Measurements from ENCODE around the gene CBX7. TPM values are rescaled to one million over a fixed set of nuclear protein-coding genes. Genes with fewer than 3 reads are reported as not detected.

Gene CBX7
- total RNA-seq, 2 experiments from 2014 or later, result 48.6 to 49.1 TPM

DNA sequence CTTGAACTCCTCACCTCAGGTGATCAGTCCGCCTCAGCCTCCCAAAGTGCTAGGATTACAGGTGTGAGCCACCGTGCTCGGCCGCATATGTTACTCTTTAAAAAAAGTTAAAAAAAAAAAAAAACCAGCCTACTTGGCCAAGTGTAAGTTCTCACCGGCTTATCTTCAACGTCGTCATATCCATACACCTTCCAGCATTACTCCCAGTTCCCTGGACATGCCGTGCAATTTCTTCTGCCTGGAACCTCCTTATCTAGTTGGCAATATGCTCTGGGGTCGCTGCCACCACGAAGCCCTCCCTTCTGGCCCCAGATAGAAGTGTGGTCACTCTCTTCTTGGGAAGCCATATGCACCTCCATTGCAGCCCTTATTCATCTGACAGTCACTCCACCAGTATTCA lies 36.3 kb upstream of the CBX7 start:
- H3K4me3 Mint-ChIP-seq, result no peak overlapping the region
- H3K9me3 Mint-ChIP-seq, result no peaks in the 10 kb centered on the region
- intact Hi-C loops (cut with DNase I, micrococcal nuclease), result no loop called here
- Histone ChIP-seq H3K9me3 (ENCODE audit: control insufficient read depth in 1 of 2, insufficient read depth in 1 of 2, low read length in 2 of 2) (peaks cover 1 to 9% of the 10 kb centered on the region in 2 experiments), H3K4me3 (ENCODE audit: low read length) (no peak overlapping the region), H3K36me3 (ENCODE audit: insufficient read depth, low read length) (no peaks in the 10 kb centered on the region), H3K27ac (ENCODE audit: low read depth in 1 of 2, low read length in 2 of 2) (no peak overlapping the region), H3K27me3 (ENCODE audit: control insufficient read depth in 1 of 2, insufficient read depth in 2 of 2, low read length in 2 of 2) (no peaks in the 10 kb centered on the region), H3K4me1 (ENCODE audit: insufficient read depth, low read length) (no peaks in the 10 kb centered on the region)
- H3K36me3 Mint-ChIP-seq (ENCODE audit: low read depth), result no peaks in the 10 kb centered on the region
- DNase-seq (no peak), ATAC-seq (ENCODE audit: poor library complexity) (no peak)
- ChIA-PET CTCF (no interaction called here), POLR2A (no interaction called here)
- no peaks in the 10 kb centered on the region for H3K27me3 Mint-ChIP-seq
- no peaks in the 10 kb centered on the region for H3K4me1 Mint-ChIP-seq (ENCODE audit: low read depth)
- no peak overlapping the region for H3K27ac Mint-ChIP-seq
- TF ChIP-seq, protein P1, sequence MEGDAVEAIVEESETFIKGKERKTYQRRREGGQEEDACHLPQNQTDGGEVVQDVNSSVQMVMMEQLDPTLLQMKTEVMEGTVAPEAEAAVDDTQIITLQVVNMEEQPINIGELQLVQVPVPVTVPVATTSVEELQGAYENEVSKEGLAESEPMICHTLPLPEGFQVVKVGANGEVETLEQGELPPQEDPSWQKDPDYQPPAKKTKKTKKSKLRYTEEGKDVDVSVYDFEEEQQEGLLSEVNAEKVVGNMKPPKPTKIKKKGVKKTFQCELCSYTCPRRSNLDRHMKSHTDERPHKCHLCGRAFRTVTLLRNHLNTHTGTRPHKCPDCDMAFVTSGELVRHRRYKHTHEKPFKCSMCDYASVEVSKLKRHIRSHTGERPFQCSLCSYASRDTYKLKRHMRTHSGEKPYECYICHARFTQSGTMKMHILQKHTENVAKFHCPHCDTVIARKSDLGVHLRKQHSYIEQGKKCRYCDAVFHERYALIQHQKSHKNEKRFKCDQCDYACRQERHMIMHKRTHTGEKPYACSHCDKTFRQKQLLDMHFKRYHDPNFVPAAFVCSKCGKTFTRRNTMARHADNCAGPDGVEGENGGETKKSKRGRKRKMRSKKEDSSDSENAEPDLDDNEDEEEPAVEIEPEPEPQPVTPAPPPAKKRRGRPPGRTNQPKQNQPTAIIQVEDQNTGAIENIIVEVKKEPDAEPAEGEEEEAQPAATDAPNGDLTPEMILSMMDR (IDR thresholded peaks at IDR 0.05), result no peak

DNA sequence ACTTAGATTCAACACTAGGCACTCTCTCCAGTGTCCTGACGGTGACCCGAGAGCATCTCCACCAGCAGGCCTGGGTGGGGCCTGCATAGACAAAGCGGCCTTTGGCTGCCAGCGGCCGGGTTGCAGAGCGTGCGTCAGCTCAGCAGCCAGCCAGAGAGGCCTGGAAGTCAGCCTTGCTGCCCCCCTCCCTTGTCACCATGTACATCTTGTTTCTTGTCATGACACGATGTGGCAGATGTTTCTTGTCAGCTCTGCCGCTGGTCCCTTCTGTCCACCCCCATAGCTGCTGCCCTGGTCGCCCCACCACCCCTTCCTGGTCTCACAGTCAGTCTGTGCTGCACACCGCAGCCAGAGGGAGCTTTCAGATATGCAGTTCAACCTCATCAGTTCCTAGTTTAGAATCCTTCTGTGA lies 33.1 kb upstream of the CBX7 start:
- TF ChIP-seq, protein P1 (IDR thresholded peaks at IDR 0.05), result no peak
- Histone ChIP-seq H3K36me3 (ENCODE audit: insufficient read depth, low read length) (no peaks in the 10 kb centered on the region), H3K4me3 (ENCODE audit: low read length) (no peak overlapping the region), H3K4me1 (ENCODE audit: insufficient read depth, low read length) (no peaks in the 10 kb centered on the region), H3K27ac (ENCODE audit: low read depth in 1 of 2, low read length in 2 of 2) (no peak overlapping the region), H3K9me3 (ENCODE audit: control insufficient read depth in 1 of 2, insufficient read depth in 1 of 2, low read length in 2 of 2) (peaks cover 0 to 23% of the 10 kb centered on the region in 2 experiments), H3K27me3 (ENCODE audit: control insufficient read depth in 1 of 2, insufficient read depth in 2 of 2, low read length in 2 of 2) (no peaks in the 10 kb centered on the region)
- CTCF ChIA-PET, result no interaction called here
- POLR2A ChIA-PET, result no interaction called here
- Mint-ChIP-seq H3K27me3 (no peaks in the 10 kb centered on the region), H3K36me3 (ENCODE audit: low read depth) (no peaks in the 10 kb centered on the region), H3K9me3 (no peaks in the 10 kb centered on the region), H3K4me3 (no peak overlapping the region), H3K27ac (no peak overlapping the region), H3K4me1 (ENCODE audit: low read depth) (no peaks in the 10 kb centered on the region)
- ATAC-seq (ENCODE audit: poor library complexity), result no peak
- intact Hi-C loops (cut with DNase I, micrococcal nuclease), result no loop called here
- DNase-seq, result no peak

DNA sequence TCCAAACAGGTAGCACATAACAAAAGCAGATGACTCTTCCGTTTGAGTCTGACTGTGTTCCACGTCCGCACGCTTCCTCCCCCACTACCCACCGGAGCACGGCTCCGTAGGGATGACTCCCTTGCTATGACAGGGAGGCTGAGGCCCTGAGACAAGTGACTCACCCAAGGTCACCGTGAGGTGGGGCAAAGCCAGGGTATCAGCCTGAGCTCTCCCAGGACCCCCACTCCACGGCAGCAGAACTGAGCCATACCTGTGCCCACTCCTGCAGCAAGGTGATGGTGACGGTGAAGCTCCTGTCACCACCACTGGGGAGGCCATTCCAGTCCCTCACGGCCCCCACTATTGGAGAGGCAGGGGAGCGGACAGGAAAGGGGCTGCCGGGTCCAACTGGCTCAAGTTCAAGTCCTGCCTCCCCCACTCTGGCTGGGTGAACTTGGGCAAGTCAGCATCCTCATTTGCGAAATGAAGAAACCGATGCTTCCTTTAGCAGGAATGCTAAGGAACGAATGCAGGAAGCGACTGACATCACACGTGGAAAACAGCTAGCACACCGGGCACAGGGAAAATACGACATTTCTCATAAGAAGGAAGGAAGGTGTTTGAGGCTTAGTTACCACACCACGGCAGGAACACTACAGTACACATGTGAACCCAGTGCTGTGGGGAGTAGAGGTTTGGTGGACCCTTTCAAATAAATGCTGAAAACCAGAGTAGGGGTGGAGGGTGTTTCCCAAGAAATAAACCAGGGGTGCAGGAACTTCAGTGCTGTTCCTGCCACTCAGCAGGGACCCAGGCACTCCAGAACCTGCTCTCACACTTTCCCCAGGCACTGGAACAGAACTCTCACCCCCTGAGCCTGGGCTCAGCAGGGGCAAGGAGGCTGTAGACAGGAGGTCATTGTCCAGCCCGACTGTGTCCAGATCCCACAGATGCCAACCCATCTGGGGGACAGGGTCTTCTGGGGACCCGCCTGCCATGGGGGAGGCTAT lies 32.4 kb upstream of the CBX7 start:
- Histone ChIP-seq H3K9me3 (ENCODE audit: control insufficient read depth in 1 of 2, insufficient read depth in 1 of 2, low read length in 2 of 2) (peaks cover 0 to 25% of the 10 kb centered on the region in 2 experiments), H3K36me3 (ENCODE audit: insufficient read depth, low read length) (no peaks in the 10 kb centered on the region), H3K4me1 (ENCODE audit: insufficient read depth, low read length) (no peaks in the 10 kb centered on the region), H3K27ac (ENCODE audit: low read depth in 1 of 2, low read length in 2 of 2) (no peak overlapping the region), H3K4me3 (ENCODE audit: low read length) (no peak overlapping the region), H3K27me3 (ENCODE audit: control insufficient read depth in 1 of 2, insufficient read depth in 2 of 2, low read length in 2 of 2) (no peaks in the 10 kb centered on the region)
- ATAC-seq (ENCODE audit: poor library complexity) (no peak), DNase-seq (no peak)
- no peaks in the 10 kb centered on the region for H3K9me3 Mint-ChIP-seq
- ChIA-PET CTCF (no interaction called here), POLR2A (no interaction called here)
- H3K4me1 Mint-ChIP-seq (ENCODE audit: low read depth), result no peaks in the 10 kb centered on the region
- H3K36me3 Mint-ChIP-seq (ENCODE audit: low read depth), result no peaks in the 10 kb centered on the region
- TF ChIP-seq, protein P1 (IDR thresholded peaks at IDR 0.05), result no peak
- H3K27ac Mint-ChIP-seq, result no peak overlapping the region
- intact Hi-C loops (cut with DNase I, micrococcal nuclease), result no loop called here
- H3K4me3 Mint-ChIP-seq, result no peak overlapping the region
- H3K27me3 Mint-ChIP-seq, result no peaks in the 10 kb centered on the region

All from CD4-positive, alpha-beta T cell (primary cell).